ENCODE measurements around the gene VASN.

DNA sequence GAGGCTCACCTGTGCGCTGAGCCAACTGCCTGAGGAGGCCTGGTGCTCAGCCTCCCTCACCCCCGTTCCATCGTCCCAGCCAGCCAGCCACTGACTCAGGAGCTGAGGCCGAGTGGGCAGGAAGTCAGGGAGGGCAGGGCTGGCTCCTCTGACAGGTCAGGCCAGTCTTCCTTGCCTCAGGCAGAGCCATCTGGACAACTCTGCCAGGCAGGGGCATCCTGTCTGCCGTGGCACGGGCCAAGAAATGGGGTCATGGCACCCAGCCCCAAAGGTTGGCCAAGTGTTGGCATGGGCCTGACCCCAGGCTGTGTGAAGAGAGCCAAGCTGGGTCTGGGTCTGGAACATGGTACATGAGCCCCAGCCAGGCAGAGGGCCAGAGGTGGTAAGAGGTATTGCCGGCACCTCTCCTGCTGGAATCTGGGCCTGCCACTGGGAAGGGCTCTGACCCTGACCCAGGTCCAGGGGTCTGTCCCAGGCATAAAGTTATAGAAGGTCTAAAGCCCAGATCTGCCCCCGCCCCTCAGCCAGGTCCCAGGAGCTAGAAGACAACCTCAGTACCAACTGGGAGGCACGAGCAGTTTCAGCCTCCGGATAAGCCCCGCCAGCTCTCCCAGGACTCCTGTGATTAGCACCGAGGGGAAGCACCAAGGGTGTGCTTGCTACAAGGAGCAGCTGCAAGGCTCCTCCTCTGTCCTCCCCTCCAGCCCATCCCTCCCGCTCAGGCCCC, 2.5 kb upstream of the VASN start:
- no peak for TF ChIP-seq FOXK2 (IDR thresholded peaks at IDR 0.05)
- TF ChIP-seq SP1 (IDR thresholded peaks at IDR 0.05) = no peak
- TF ChIP-seq CTBP1 (IDR thresholded peaks at IDR 0.05; ENCODE audit: borderline replicate concordance) = no peak
- TF ChIP-seq FOXM1 (IDR thresholded peaks at IDR 0.05; ENCODE audit: borderline replicate concordance) = no peak
